Dedifferentiated amniotic fluid mesenchymal stem cell (primary cell): ENCODE data around the gene LAMP2.

Source experiments
- DNase-seq: peaks from one replicate; pipeline ENCODE4 v3.0.0-alpha.2; 2016; ENCODE audit errors: extremely low spot score

The LAMP2 gene

GRCh38 chrX:120456973-120457372 is 12.1 kb downstream of the LAMP2 start:
- no peak for DNase-seq

GRCh38 chrX:120453985-120454384 is 15.1 kb downstream of the LAMP2 start:
- DNase-seq: no peak

GRCh38 chrX:120452131-120452530 is 17.0 kb downstream of the LAMP2 start:
- peak; percentile 18 for DNase-seq

- no peak for DNase-seq
Observed at GRCh38 chrX:120450163-120450562, 18.9 kb downstream of the LAMP2 start.

- no peak for DNase-seq
Observed at GRCh38 chrX:120446498-120446897, 22.6 kb downstream of the LAMP2 start.

- DNase-seq: no peak
Observed at GRCh38 chrX:120439921-120440320, 29.2 kb downstream of the LAMP2 start.

- no peak for DNase-seq
Observed at GRCh38 chrX:120429776-120430540, 39.1 kb downstream of the LAMP2 start.

- peak; percentile 16 for DNase-seq
Observed at GRCh38 chrX:120428309-120428708, 40.8 kb downstream of the LAMP2 start.

GRCh38 chrX:120426599-120426998 is 42.5 kb downstream of the LAMP2 start:
- no peak for DNase-seq

GRCh38 chrX:120419463-120419862 is 49.6 kb downstream of the LAMP2 start:
- no peak for DNase-seq

GRCh38 chrX:120408168-120408567 is 60.9 kb downstream of the LAMP2 start:
- DNase-seq: no peak

- DNase-seq: no peak
Observed at GRCh38 chrX:120406638-120407037, 62.5 kb downstream of the LAMP2 start.

- no peak for DNase-seq
Observed at GRCh38 chrX:120402369-120402768, 66.7 kb downstream of the LAMP2 start.

- DNase-seq: no peak
Observed at GRCh38 chrX:120401301-120401700, 67.8 kb downstream of the LAMP2 start.

- no peak for DNase-seq
Observed at GRCh38 chrX:120380699-120381098, 88.4 kb downstream of the LAMP2 start.

GRCh38 chrX:120379937-120380681 is 89.0 kb downstream of the LAMP2 start:
- no peak for DNase-seq

- DNase-seq: no peak
Observed at GRCh38 chrX:120378570-120378969, 90.5 kb downstream of the LAMP2 start.
